ENCODE data around the gene PYGO1. TPM values are rescaled to one million over a fixed set of nuclear protein-coding genes. Genes with fewer than 3 reads are reported as not detected.
"Not testable (repeated sequence)": the region's sequence is repeated elsewhere in the genome, so short reads cannot be mapped to it uniquely, and the experiment has no call there.

Gene PYGO1
- total RNA-seq, 1 experiment from 2014 or later = 8.9 TPM

DNA sequence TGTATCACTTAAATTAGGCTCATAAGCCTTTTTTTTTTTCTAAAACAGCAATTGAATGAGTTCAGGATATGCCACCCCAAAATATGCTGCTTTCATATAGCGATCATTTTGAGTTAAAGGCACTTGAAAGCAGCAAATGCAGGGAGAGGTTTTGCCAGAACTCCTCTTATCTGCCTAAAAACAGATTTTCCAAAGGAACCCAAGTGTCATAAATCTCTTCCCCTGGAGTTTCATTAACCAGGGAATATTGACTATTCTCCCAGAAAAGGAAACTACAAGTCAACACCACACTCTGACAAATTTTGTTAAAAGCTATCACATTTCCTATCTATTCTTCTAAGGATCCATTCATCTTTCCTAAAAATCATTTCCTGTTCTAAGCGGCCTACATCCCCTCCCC lies 91.4 kb downstream of the PYGO1 start:
- intact Hi-C loops (cut with micrococcal nuclease; ENCODE audit: unreplicated experiment) = no loop called here
- H3K27me3 ChIP-seq (replicated peaks; ENCODE audit: control insufficient read depth, insufficient read depth, low read length) = no peaks in the 10 kb centered on the region
- BruUV-seq (replicated peaks) = no TSS peak
- no peaks in the 10 kb centered on the region for H3K9me3 Mint-ChIP-seq (ENCODE audit: unreplicated experiment)
- H3K4me1 Mint-ChIP-seq (ENCODE audit: low read depth, unreplicated experiment) = peaks cover 6% of the 10 kb centered on the region
- ChIA-PET CTCF (no interaction called here), POLR2A (no interaction called here)
- peaks cover 6% of the 10 kb centered on the region for H3K36me3 Mint-ChIP-seq (ENCODE audit: insufficient read depth, unreplicated experiment)
- TF ChIP-seq, protein P1, sequence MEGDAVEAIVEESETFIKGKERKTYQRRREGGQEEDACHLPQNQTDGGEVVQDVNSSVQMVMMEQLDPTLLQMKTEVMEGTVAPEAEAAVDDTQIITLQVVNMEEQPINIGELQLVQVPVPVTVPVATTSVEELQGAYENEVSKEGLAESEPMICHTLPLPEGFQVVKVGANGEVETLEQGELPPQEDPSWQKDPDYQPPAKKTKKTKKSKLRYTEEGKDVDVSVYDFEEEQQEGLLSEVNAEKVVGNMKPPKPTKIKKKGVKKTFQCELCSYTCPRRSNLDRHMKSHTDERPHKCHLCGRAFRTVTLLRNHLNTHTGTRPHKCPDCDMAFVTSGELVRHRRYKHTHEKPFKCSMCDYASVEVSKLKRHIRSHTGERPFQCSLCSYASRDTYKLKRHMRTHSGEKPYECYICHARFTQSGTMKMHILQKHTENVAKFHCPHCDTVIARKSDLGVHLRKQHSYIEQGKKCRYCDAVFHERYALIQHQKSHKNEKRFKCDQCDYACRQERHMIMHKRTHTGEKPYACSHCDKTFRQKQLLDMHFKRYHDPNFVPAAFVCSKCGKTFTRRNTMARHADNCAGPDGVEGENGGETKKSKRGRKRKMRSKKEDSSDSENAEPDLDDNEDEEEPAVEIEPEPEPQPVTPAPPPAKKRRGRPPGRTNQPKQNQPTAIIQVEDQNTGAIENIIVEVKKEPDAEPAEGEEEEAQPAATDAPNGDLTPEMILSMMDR (IDR thresholded peaks at IDR 0.05; ENCODE audit: insufficient read depth in 1 of 2, low read depth in 1 of 2, low read length in 1 of 2, severe bottlenecking in 1 of 2, unreplicated experiment in 1 of 2) = no peak
- no peaks in the 10 kb centered on the region for H3K36me3 ChIP-seq (ENCODE audit: control insufficient read depth, insufficient read depth, low read length)
- no peak for DNase-seq
- no peaks in the 10 kb centered on the region for H3K9me3 ChIP-seq
- peaks cover 4% of the 10 kb centered on the region; the same call in 1 of the 2 replicates for H3K4me1 ChIP-seq
- no peak overlapping the region for H3K4me3 Mint-ChIP-seq (ENCODE audit: unreplicated experiment)
- H3K27ac Mint-ChIP-seq (ENCODE audit: unreplicated experiment) = no peak overlapping the region
- H3K4me3 ChIP-seq (ENCODE audit: low read depth, low read length) = no peak overlapping the region
- H3K27me3 Mint-ChIP-seq (ENCODE audit: insufficient read depth, unreplicated experiment) = no peaks in the 10 kb centered on the region

DNA sequence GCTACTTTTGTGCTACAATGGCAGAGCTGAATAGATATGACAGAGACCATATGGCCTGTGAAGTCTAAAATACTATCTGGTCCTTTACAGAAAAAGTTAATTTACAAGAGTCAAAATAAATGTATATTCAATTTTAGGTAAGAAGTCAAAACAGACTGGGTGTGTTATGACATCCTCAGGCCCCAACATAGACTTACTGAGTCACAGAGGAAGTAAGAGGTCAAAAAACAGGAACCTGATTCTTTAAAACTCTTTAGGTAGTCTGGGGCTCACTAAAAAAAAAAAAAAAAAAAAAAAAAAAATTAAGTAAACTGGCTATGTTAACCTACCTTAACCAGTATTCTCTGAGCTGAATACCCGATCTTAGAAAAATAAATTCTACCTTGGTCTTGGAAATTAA lies 93.2 kb downstream of the PYGO1 start:
- peaks cover 11% of the 10 kb centered on the region for H3K36me3 Mint-ChIP-seq (ENCODE audit: insufficient read depth, unreplicated experiment)
- H3K4me1 ChIP-seq = peaks cover 4% of the 10 kb centered on the region; the same call in 1 of the 2 replicates
- TF ChIP-seq, protein P1 (IDR thresholded peaks at IDR 0.05; ENCODE audit: insufficient read depth in 1 of 2, low read depth in 1 of 2, low read length in 1 of 2, severe bottlenecking in 1 of 2, unreplicated experiment in 1 of 2) = no peak
- H3K9me3 Mint-ChIP-seq (ENCODE audit: unreplicated experiment) = no peaks in the 10 kb centered on the region
- H3K4me1 Mint-ChIP-seq (ENCODE audit: low read depth, unreplicated experiment) = peaks cover 6% of the 10 kb centered on the region
- no peak overlapping the region for H3K4me3 Mint-ChIP-seq (ENCODE audit: unreplicated experiment)
- H3K9me3 ChIP-seq = no peaks in the 10 kb centered on the region
- no peaks in the 10 kb centered on the region for H3K27me3 Mint-ChIP-seq (ENCODE audit: insufficient read depth, unreplicated experiment)
- H3K27ac Mint-ChIP-seq (ENCODE audit: unreplicated experiment) = no peak overlapping the region
- H3K36me3 ChIP-seq (ENCODE audit: control insufficient read depth, insufficient read depth, low read length) = no peaks in the 10 kb centered on the region
- BruUV-seq (replicated peaks) = no TSS peak
- H3K4me3 ChIP-seq (ENCODE audit: low read depth, low read length) = no peak overlapping the region
- DNase-seq = no peak
- CTCF ChIA-PET = no interaction called here
- intact Hi-C loops (cut with micrococcal nuclease; ENCODE audit: unreplicated experiment) = no loop called here
- H3K27me3 ChIP-seq (replicated peaks; ENCODE audit: control insufficient read depth, insufficient read depth, low read length) = no peaks in the 10 kb centered on the region
- POLR2A ChIA-PET = no interaction called here

DNA sequence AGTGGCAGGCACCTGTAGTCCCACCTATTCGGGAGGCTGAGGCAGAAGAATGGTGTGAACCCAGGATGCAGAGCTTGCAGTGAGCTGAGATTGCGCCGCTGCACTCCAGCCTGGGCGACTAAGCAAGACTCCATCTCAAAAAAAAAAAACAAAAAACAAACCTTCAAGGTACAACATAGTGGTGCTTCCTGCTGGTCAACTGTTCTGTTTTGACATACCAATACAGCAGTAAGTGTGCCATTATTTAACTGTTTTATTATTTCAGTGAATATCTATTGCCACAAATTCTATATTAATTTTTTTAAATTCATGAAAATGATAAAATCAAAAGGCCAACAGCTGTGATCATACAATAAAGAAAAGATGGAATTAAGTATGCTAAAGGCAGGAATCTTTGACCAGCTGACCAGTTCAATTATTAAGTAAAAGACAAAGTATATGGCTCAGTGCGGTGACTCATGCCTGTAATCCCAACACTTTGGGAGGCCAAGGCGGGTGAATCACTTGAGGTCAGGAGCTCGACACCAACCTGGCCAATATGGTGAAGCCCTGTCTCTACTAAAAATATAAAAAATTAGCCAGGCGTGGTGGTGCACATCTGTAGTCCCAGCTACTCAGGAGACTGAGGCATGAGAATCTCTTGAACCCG lies 99.1 kb downstream of the PYGO1 start:
- DNase-seq, CTCF ChIA-PET: not testable (repeated sequence)

More for the DNA sequence above, 99.1 kb downstream of the PYGO1 start:
- POLR2A ChIA-PET; H3K27ac Mint-ChIP-seq (ENCODE audit: unreplicated experiment); intact Hi-C loops (cut with micrococcal nuclease; ENCODE audit: unreplicated experiment); H3K4me3 Mint-ChIP-seq (ENCODE audit: unreplicated experiment); H3K4me1 Mint-ChIP-seq (ENCODE audit: low read depth, unreplicated experiment); H3K27me3 ChIP-seq (replicated peaks; ENCODE audit: control insufficient read depth, insufficient read depth, low read length); H3K4me3 ChIP-seq (ENCODE audit: low read depth, low read length); H3K9me3 ChIP-seq; H3K27me3 Mint-ChIP-seq (ENCODE audit: insufficient read depth, unreplicated experiment); BruUV-seq (replicated peaks); H3K36me3 ChIP-seq (ENCODE audit: control insufficient read depth, insufficient read depth, low read length); H3K4me1 ChIP-seq: not testable (repeated sequence)
- Mint-ChIP-seq H3K9me3 (ENCODE audit: unreplicated experiment) (peaks cover 10% of the 10 kb centered on the region), H3K36me3 (ENCODE audit: insufficient read depth, unreplicated experiment) (peaks cover 14% of the 10 kb centered on the region)

Other genes with a start within 250 kb of the PYGO1 start
- 51.6 and 54.6 TPM in 2 replicates for gene CCPG1, start 180.0 kb downstream of the PYGO1 start, total RNA-seq (2022)
- gene PIERCE2, start 179.8 kb downstream of the PYGO1 start, total RNA-seq (2022) = 1.3 TPM in 1 of 2 replicates, not detected in the other
- gene DNAAF4, start 80.1 kb downstream of the PYGO1 start, total RNA-seq (2022) = 1.2 and 4.3 TPM in 2 replicates
- gene PRTG, start 154.8 kb upstream of the PYGO1 start, total RNA-seq (2022) = 39.1 and 40.2 TPM in 2 replicates